ENCODE data around the gene CAPZB.

The CAPZB gene

DNA sequence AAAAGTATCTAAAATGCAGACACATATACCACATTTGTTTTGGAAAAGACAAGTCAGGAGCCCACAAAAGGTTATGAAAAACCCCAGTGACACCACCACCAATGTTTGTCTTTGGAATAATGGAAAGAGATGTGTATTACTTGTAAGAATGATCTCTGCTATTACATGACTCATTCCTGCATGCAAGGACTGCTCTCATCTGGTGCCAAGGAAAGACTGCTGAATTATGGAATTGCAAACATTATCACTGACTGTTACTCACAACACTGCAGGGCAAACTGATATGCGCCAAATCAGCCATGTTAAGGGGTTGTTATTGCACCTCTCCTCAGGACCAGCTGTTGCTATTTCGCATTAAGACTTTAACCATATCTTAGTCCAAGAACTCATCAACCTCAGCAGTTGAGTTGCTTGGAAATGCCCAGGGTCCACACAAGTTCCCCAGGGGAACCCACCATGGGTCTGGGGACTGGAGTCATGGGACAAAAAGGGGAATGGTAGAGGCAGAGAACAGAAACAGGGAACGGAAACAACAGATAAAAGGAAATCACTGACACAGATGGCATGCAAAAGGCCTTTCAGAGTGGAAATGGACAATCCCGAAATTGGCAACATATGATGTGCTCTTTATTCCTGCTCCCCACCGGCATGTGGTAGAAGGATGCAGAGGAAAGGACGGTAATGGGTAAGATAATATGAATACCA, 34.4 kb downstream of the CAPZB start:
- H3K4me3 ChIP-seq (replicated peaks; ENCODE audit: low read depth, low read length): no peak overlapping the region
- peak; percentile 93 for DNase-seq (ENCODE audit: low read depth)
- TF ChIP-seq, protein P1, sequence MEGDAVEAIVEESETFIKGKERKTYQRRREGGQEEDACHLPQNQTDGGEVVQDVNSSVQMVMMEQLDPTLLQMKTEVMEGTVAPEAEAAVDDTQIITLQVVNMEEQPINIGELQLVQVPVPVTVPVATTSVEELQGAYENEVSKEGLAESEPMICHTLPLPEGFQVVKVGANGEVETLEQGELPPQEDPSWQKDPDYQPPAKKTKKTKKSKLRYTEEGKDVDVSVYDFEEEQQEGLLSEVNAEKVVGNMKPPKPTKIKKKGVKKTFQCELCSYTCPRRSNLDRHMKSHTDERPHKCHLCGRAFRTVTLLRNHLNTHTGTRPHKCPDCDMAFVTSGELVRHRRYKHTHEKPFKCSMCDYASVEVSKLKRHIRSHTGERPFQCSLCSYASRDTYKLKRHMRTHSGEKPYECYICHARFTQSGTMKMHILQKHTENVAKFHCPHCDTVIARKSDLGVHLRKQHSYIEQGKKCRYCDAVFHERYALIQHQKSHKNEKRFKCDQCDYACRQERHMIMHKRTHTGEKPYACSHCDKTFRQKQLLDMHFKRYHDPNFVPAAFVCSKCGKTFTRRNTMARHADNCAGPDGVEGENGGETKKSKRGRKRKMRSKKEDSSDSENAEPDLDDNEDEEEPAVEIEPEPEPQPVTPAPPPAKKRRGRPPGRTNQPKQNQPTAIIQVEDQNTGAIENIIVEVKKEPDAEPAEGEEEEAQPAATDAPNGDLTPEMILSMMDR (IDR thresholded peaks at IDR 0.05; ENCODE audit: low read length, missing control alignments): no peak

DNA sequence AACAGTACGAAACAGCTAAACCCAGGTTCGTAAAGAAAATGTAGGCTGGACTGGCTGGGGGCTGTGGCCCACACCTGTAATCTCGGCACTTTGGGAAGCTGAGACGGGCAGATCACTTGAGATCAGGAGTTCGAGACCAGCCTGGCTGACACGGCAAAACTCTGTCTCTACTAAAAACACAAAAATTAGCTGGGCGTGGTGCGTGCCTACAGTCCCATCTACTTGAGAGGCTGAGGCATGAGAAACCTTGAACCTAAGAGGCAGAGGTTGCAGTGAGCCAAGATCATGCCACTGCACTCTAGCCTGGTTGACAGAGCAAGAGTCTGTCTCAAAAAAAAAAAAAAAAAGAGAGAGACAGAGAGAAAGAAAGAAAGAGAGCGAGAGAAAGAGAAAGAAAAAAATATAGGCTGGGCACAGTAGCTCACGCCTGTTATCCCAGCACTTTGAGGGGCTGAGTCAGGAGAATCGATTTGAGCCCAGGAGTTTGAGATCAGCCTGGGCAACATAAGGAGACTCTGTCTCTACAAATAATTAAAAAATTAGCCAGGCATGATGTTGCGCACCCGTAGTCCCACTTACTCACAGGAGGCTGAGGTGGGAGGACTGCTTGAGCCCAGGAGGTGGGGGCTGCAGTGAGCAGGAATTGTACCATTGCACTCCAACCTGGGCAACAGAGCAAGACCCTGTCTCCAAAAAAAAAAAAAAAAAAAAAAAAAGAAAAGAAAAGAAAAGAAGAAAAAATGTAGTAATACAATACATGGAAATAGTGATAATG, 35.7 kb downstream of the CAPZB start:
- DNase-seq (ENCODE audit: low read depth): no peak
- H3K4me3 ChIP-seq (replicated peaks; ENCODE audit: low read depth, low read length): no peak overlapping the region
- TF ChIP-seq, protein P1 (IDR thresholded peaks at IDR 0.05; ENCODE audit: low read length, missing control alignments): no peak

DNA sequence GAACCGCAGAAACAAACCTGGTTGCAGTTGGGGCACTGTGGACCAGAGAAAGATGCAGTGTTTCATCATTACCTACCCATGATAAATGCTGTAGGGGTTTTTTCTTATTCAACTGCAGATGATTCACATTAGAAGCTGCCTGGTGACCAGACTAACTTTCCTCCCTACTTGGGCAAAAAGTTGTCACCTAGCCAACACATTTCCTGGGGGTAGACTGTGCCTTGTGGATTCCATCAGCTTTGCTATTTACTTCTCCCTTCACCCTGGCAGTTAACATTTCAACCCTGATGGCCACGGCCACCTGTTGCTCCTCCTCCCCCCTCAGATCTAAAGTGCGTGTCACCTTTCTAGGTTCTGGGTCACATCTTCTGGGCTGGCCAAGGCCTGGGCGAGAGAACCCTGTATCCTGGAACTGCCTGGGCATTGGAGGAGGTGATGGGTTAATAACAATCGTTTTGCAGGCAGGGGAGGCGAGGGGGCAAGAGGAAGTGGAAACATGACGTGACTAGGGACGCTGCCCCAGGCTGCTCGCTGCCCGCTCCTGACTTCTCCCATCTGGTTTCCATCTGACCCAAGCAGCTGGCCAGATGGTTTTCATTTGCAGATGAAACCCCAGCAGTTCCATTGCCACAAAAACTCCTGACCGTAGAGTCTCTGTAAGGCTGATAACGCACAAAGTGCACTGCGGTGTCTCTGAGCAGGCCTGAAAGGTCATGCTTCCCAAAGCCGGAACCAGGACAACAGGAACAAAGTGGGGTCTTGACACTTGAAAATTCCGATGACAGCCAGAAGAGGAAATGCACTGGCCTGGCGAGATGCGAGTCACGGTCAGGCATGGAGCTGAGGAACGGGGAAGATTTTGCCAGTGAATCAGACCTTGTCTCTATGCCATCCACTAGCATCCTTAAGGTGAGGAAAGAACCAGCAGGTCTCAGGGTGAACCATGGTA, 36.6 kb downstream of the CAPZB start:
- no peak overlapping the region for H3K4me3 ChIP-seq (replicated peaks; ENCODE audit: low read depth, low read length)
- peak; percentile 86 for DNase-seq (ENCODE audit: low read depth)
- TF ChIP-seq, protein P1 (IDR thresholded peaks at IDR 0.05; ENCODE audit: low read length, missing control alignments): no peak

DNA sequence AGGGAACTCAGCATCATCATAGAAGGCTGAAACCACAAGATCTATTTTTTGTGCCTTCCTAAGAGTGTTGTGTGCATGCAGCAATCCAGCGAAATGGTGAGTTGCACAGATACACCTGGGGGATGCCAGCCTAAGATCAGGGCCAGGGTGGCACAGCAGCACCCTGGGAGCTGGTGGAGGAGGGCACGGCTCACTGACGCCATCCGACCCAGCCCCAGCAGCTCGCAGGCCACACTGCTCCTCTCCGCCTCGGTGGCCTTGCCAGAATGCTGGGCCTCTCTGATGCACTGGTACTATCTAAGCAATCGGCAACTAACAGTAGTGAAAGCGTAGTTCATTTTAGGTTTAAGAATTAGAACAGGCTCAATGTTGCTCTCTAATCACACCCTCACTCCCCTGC, 37.8 kb downstream of the CAPZB start:
- H3K4me3 ChIP-seq (replicated peaks; ENCODE audit: low read depth, low read length): no peak overlapping the region
- no peak for DNase-seq (ENCODE audit: low read depth)
- TF ChIP-seq, protein P1 (IDR thresholded peaks at IDR 0.05; ENCODE audit: low read length, missing control alignments): no peak

DNA sequence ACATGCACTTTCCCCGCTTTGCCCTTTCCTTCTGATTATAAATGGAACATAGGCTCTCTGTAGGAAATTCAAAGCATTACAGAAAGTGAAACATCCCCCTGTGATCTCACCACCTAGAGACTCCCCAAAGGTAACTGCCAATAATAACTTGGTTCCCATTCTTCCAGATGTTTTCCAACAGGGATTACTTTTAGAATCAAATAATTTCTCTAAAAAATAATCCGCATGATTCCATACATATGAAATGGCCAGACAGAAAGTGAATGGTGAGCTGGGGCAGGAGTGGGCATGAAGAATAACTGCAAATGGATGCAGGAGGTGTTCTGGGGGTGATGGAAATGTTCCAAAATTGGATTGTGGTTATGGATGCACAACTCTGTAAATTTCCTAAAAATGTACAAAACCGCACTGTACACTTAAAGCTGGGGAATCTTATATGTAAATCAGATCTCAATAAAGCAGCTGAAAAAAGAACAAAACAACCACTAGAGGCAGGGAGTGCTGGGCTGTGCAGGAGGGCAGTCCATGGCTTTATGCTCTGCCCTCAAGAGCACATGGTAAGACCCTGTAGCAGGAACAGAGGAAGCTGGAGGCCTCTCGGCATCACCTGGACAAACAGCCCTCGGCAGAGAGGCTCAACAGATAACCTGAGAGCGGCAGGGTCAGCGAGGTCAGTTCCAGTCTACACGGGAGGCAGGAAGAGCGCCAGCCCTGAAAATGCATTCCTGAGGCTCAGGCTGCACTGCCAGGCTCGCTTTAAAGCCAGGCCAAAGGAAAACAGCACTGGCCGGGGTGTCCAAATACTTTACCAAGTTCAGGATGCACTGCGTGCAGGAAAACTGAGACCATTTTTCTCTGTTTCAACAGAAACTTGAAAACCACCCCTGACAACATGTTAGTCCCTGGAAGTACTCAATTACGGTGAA, 39.7 kb downstream of the CAPZB start:
- no peak overlapping the region for H3K4me3 ChIP-seq (replicated peaks; ENCODE audit: low read depth, low read length)
- DNase-seq (ENCODE audit: low read depth): no peak
- TF ChIP-seq, protein P1 (IDR thresholded peaks at IDR 0.05; ENCODE audit: low read length, missing control alignments): peak; percentile 41

Data from fibroblast of pulmonary artery (primary cell).